Activated gamma-delta T cell (primary cell): ENCODE measurements around the gene PDZD2.
"Not testable (repeated sequence)": the region's sequence is repeated elsewhere in the genome, so short reads cannot be mapped to it uniquely, and the experiment has no call there.

Source experiments
- DNase-seq: peaks from one replicate; lab custom pipeline; 2025; lab: John Stamatoyannopoulos, UW

PDZD2 gene

GRCh38 chr5:32008746-32009145, 369.8 kb downstream of the PDZD2 start:
- no peak for DNase-seq

GRCh38 chr5:32013658-32014057, 374.7 kb downstream of the PDZD2 start:
- DNase-seq = no peak

- DNase-seq = no peak
Observed at GRCh38 chr5:32014096-32014745, 375.3 kb downstream of the PDZD2 start.

- DNase-seq = not testable (repeated sequence)
Observed at GRCh38 chr5:32015262-32015661, 376.3 kb downstream of the PDZD2 start.

- no peak for DNase-seq
Observed at GRCh38 chr5:32017692-32018367, 378.9 kb downstream of the PDZD2 start.

- DNase-seq = no peak
Observed at GRCh38 chr5:32018476-32019436, 379.8 kb downstream of the PDZD2 start.

GRCh38 chr5:32020271-32020670, 381.3 kb downstream of the PDZD2 start:
- no peak for DNase-seq

GRCh38 chr5:32020946-32021345, 382.0 kb downstream of the PDZD2 start:
- no peak for DNase-seq

GRCh38 chr5:32021771-32022170, 382.8 kb downstream of the PDZD2 start:
- DNase-seq = no peak

GRCh38 chr5:32022638-32023037, 383.7 kb downstream of the PDZD2 start:
- DNase-seq = no peak

- DNase-seq = no peak
Observed at GRCh38 chr5:32023816-32024215, 384.9 kb downstream of the PDZD2 start.

- DNase-seq = no peak
Observed at GRCh38 chr5:32024751-32025150, 385.8 kb downstream of the PDZD2 start.

GRCh38 chr5:32027093-32027716, 388.3 kb downstream of the PDZD2 start:
- no peak for DNase-seq

- DNase-seq = no peak
Observed at GRCh38 chr5:32027717-32028458, 389.0 kb downstream of the PDZD2 start.

GRCh38 chr5:32029261-32029660, 390.3 kb downstream of the PDZD2 start:
- no peak for DNase-seq

GRCh38 chr5:32029781-32030180, 390.9 kb downstream of the PDZD2 start:
- no peak for DNase-seq

- no peak for DNase-seq
Observed at GRCh38 chr5:32030222-32030621, 391.3 kb downstream of the PDZD2 start.

- no peak for DNase-seq
Observed at GRCh38 chr5:32030686-32031085, 391.8 kb downstream of the PDZD2 start.

GRCh38 chr5:32031089-32031488, 392.2 kb downstream of the PDZD2 start:
- no peak for DNase-seq

- no peak for DNase-seq
Observed at GRCh38 chr5:32038523-32038922, 399.6 kb downstream of the PDZD2 start.

- not testable (repeated sequence) for DNase-seq
Observed at GRCh38 chr5:32039133-32039532, 400.2 kb downstream of the PDZD2 start.
